Measurements from ENCODE around the gene FILIP1. TPM values are rescaled to one million over a fixed set of nuclear protein-coding genes. Genes with fewer than 3 reads are reported as not detected.

The FILIP1 gene
- polyA plus RNA-seq, 1 experiment = 0.44 TPM

DNA sequence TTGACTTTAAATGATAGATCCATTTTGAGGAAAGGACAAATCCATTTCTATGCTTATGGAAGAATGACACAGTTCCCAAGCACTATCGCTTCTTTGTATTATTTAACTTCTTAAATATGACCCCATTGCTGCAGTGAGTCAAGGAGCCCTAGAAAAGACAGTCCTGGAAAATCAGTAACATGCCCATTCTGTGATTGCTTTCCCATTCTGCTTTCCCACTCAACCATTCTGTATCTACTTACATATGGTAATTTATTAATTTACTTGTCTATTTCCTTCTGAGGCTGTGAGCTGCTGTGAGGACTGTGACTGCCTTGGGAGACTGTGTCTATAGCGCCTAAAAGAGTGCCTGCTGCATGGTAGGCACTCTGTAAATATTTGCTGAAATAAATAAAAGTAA lies 123.6 kb downstream of the FILIP1 start:
- H3K4me3 ChIP-seq (ENCODE audit: low read depth, low read length) = no peak overlapping the region
- no peaks in the 10 kb centered on the region for H3K27me3 ChIP-seq (ENCODE audit: control insufficient read depth, insufficient read depth, low read length)
- H3K36me3 ChIP-seq (ENCODE audit: control insufficient read depth, insufficient read depth, low read length) = no peaks in the 10 kb centered on the region
- TF ChIP-seq, protein P1, sequence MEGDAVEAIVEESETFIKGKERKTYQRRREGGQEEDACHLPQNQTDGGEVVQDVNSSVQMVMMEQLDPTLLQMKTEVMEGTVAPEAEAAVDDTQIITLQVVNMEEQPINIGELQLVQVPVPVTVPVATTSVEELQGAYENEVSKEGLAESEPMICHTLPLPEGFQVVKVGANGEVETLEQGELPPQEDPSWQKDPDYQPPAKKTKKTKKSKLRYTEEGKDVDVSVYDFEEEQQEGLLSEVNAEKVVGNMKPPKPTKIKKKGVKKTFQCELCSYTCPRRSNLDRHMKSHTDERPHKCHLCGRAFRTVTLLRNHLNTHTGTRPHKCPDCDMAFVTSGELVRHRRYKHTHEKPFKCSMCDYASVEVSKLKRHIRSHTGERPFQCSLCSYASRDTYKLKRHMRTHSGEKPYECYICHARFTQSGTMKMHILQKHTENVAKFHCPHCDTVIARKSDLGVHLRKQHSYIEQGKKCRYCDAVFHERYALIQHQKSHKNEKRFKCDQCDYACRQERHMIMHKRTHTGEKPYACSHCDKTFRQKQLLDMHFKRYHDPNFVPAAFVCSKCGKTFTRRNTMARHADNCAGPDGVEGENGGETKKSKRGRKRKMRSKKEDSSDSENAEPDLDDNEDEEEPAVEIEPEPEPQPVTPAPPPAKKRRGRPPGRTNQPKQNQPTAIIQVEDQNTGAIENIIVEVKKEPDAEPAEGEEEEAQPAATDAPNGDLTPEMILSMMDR (IDR thresholded peaks at IDR 0.05; ENCODE audit: insufficient read depth, low read depth, low read length) = no peak
- DNase-seq (ENCODE audit: low read depth) = no peak
- ChIA-PET POLR2A (no interaction called here), CTCF (interaction anchor here (1.1 to 2.4 kb wide), 2 partner anchors 101 to 134 kb away, joined by 3 to 6 read pairs; no protein-coding TSS in a partner anchor)

DNA sequence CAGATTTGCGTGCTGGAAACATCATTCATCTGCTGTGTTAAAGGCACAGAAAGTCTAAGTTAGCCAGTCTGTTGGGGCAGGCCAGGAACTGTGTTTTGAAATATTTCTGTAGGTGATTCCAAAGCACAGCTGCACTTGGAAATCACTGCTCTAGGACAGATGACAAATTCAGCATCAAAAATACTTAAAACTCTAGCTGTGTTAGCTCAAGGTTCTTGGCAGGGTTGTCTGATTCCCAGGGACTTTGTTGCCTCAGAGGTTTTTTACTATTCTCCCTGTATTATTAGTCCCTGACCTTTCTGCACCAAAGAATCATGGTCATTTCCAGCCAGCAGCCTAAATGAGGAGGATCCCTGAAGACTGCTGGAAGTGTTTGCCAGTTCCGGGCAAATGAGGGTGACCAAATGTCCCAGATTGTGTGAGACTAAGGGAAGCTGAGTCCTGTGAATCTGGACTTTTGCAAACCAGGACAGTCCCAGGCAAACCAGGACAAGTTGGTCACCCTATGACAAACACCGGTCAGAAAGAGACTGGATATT lies 124.7 kb downstream of the FILIP1 start:
- POLR2A ChIA-PET = no interaction called here
- TF ChIP-seq, protein P1 (IDR thresholded peaks at IDR 0.05; ENCODE audit: insufficient read depth, low read depth, low read length) = no peak
- H3K27me3 ChIP-seq (ENCODE audit: control insufficient read depth, insufficient read depth, low read length) = no peaks in the 10 kb centered on the region
- DNase-seq (ENCODE audit: low read depth) = no peak
- H3K4me3 ChIP-seq (ENCODE audit: low read depth, low read length) = no peak overlapping the region
- H3K36me3 ChIP-seq (ENCODE audit: control insufficient read depth, insufficient read depth, low read length) = no peaks in the 10 kb centered on the region
- CTCF ChIA-PET = interaction anchor here (1.2 to 2.4 kb wide), 6 partner anchors 11 to 160 kb away, joined by 3 to 12 read pairs (median 6); no protein-coding TSS in a partner anchor

DNA sequence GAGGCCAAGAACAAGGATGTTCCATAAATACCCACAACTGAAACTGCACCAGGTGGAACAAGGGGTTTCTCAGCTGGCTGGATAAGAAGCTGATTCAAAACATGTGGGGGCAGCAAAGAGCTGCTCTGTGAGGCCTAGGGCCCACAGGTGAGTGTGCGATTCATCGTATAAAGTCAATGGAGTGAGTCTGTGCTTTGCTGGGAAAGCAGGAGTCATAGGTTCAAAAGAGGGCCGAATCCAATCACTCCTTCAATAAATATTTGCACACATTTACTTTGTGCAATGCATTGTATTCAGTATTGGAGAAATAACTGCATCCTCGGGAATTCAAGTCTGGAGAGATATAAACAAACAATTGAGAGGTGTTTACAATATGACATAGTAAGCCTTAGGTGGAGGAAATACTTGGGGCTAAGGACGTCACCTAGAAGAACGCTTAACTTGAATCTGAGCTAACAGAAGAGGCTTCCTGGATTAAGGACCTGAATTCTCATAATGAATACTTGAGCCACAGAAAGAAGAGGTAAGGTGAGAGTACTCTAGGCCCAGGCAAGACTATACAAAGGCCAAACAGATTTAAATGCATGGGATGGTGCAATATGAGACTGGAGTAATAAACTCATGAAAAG lies 125.3 kb downstream of the FILIP1 start:
- TF ChIP-seq, protein P1 (IDR thresholded peaks at IDR 0.05; ENCODE audit: insufficient read depth, low read depth, low read length) = peak; percentile 31
- Histone ChIP-seq H3K4me3 (ENCODE audit: low read depth, low read length) (no peak overlapping the region), H3K27me3 (ENCODE audit: control insufficient read depth, insufficient read depth, low read length) (no peaks in the 10 kb centered on the region), H3K36me3 (ENCODE audit: control insufficient read depth, insufficient read depth, low read length) (no peaks in the 10 kb centered on the region)
- CTCF ChIA-PET = interaction anchor here (0.6 to 2.4 kb wide), 8 partner anchors 11 to 160 kb away, joined by 3 to 12 read pairs (median 5); no protein-coding TSS in a partner anchor
- POLR2A ChIA-PET = no interaction called here
- no peak for DNase-seq (ENCODE audit: low read depth)

DNA sequence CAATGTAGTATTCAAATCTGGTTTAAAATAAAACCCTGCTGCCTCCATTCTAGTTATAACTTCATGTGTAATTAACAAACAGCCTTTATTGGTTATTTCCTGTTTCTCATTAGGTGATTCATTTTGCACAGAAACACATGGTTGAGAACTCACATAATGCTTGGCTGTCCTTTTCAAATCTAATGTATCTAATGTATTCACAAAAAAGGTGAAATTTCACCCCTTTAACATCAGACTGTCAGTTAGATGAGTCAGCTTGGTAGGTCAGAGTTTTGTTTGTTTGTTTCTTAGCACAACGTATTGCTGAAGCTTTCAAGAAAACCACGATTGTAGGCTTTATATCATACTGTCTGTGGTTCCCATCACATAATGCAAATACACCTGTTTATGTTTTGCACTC lies 130.3 kb downstream of the FILIP1 start:
- CTCF ChIA-PET = interaction anchor here (1.0 kb wide), 2 partner anchors 17 to 26 kb away, joined by 3 read pairs; no protein-coding TSS in a partner anchor
- Histone ChIP-seq H3K4me3 (ENCODE audit: low read depth, low read length) (no peak overlapping the region), H3K36me3 (ENCODE audit: control insufficient read depth, insufficient read depth, low read length) (no peaks in the 10 kb centered on the region), H3K27me3 (ENCODE audit: control insufficient read depth, insufficient read depth, low read length) (no peaks in the 10 kb centered on the region)
- no peak for DNase-seq (ENCODE audit: low read depth)
- POLR2A ChIA-PET = no interaction called here
- TF ChIP-seq, protein P1 (IDR thresholded peaks at IDR 0.05; ENCODE audit: insufficient read depth, low read depth, low read length) = no peak

DNA sequence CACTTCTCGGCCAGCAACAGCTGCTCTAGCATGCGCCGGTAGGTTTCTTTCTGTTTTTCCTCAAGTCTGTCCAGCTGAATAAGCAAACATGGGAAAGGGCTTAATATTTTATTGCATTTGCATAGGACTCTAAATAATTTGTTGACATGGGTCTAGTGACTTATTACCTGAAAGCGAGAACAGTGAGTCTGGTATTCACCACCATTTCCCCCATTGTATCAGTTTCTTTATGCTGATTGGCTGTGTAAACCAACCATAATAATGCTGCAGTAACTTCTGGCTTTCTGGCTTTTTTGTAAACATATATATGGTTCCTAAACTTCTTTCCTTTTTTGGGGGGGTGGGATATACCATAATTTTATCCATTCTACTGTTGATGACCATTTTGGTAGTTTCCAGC lies 140.0 kb downstream of the FILIP1 start:
- TF ChIP-seq, protein P1 (IDR thresholded peaks at IDR 0.05; ENCODE audit: insufficient read depth, low read depth, low read length) = no peak
- CTCF ChIA-PET = interaction anchor here (1.7 kb wide), 1 partner anchor 9 kb away, joined by 3 read pairs; no protein-coding TSS in a partner anchor
- no peak for DNase-seq (ENCODE audit: low read depth)

More for the DNA sequence above, 140.0 kb downstream of the FILIP1 start:
- POLR2A ChIA-PET = interaction anchor here (0.6 kb wide), 1 partner anchor 8 kb away, joined by 4 read pairs; no protein-coding TSS in a partner anchor
- H3K36me3 ChIP-seq (ENCODE audit: control insufficient read depth, insufficient read depth, low read length) = no peaks in the 10 kb centered on the region
- no peak overlapping the region for H3K4me3 ChIP-seq (ENCODE audit: low read depth, low read length)
- no peaks in the 10 kb centered on the region for H3K27me3 ChIP-seq (ENCODE audit: control insufficient read depth, insufficient read depth, low read length)
